ENCODE measurements around the gene MELTF.

GRCh38 chr3:196992461-196993065, 37.1 kb downstream of the MELTF start:
- TF ChIP-seq, protein P1, sequence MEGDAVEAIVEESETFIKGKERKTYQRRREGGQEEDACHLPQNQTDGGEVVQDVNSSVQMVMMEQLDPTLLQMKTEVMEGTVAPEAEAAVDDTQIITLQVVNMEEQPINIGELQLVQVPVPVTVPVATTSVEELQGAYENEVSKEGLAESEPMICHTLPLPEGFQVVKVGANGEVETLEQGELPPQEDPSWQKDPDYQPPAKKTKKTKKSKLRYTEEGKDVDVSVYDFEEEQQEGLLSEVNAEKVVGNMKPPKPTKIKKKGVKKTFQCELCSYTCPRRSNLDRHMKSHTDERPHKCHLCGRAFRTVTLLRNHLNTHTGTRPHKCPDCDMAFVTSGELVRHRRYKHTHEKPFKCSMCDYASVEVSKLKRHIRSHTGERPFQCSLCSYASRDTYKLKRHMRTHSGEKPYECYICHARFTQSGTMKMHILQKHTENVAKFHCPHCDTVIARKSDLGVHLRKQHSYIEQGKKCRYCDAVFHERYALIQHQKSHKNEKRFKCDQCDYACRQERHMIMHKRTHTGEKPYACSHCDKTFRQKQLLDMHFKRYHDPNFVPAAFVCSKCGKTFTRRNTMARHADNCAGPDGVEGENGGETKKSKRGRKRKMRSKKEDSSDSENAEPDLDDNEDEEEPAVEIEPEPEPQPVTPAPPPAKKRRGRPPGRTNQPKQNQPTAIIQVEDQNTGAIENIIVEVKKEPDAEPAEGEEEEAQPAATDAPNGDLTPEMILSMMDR (IDR thresholded peaks at IDR 0.05): no peak
- no peak for TF ChIP-seq EZH2 (IDR thresholded peaks at IDR 0.05; ENCODE audit: borderline replicate concordance, insufficient read depth, low read depth, low read length, poor library complexity, severe bottlenecking)
